Stimulated activated CD8-positive, alpha-beta memory T cell treated with anti-CD3 and anti-CD28 coated beads, Interleukin-15, amount 100 ng/mL, for 4 hours (primary cell): ENCODE measurements around the gene UBAP1L.
A peak's percentile ranks its signal among the peaks of the same experiment; 100 is the strongest.
"Not testable (repeated sequence)": the region's sequence is repeated elsewhere in the genome, so short reads cannot be mapped to it uniquely, and the experiment has no call there.

ENCODE experiments used
- DNase-seq, 2 donors: peaks; one replicate each; pipeline ENCODE4 v3.0.0-alpha.2; 2020; ENCODE audit warnings: low read depth in 2 of 2

The UBAP1L gene

DNA sequence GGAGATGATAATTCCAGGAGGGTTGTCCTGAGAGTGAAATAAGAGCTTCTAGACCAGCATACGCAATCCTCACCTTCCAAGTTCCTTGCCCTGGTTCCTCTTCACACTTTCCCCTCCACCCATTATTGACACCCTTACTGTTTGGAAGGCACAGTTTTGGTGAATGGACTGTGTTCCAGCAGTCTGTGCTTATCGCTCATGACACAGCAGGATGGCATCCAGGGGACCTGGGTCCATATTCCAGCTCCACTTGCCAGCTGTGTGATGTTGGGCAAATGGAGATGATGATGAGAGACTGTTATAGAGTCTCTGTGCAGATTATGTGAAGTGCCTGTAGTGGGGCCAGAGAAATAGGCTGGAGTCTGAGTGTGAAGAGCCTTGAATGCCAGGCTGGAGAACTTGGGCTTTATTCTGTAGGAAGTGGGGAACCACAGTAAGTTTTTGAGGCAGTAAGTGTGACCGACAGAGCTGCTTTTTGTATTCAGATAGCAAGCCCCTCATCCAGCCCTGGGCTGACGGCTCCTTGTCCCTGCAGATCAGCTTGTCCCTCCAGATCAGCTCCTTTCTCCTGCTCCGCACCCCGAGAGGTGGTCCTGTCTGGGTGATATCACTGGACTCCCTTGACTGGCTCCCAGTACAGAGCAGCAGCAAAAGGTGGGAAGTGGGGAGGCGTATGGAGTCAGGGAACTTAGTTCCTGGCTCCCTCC lies 30.3 kb downstream of the UBAP1L start:
- DNase-seq, result no peak

DNA sequence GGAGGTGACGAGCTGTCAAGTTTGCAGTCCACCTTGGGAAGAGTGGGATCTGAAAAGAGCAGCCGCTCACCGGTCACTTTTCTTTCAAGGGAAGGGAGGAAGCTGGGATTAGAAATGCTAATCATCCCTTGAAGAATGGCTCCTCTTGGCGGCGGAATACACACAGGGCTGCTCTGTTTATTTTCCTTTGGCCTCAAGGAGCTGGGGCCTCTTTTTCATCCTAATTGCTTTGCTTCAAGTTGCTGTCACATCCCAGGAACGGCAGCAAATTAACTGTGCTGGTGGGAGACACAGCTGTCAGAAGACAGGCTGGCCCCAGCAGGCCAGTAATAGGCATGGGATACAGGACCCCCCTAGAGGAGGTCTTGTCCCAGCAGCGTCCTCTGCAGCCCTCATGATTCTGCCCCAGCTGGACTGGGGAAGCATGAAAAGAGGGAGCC lies 31.7 kb downstream of the UBAP1L start:
- DNase-seq, result no peak

DNA sequence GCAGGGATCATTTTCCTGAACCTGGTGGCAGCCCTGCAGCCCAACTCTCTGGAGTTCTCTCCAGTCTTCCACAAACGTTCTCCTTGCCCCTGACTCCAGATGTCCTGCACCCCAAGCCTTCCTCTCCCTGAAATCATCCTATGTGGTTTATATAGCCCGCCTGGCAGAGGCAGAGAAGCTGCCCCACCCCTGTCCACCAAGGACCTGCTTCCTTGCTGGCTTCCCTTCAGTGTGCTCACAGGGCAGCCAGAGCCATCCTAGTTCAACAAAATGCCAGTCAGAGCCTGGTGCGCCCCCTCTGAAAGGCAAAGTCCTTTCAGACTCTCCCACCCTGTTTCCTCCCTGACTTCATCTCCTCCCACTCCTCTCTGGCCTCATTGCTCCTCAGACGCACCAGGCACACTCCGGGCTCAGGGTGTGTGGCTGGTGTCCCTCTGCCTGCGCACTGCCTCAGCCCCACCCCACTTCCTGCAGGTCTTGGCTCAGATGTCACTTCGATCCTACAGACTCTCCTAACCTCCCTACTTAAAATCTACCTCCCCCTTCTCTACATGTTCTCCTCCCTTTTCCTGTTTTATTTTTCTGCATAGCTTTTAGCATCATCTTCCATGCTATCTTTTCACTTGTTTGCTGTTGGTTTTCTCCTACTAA lies 32.6 kb downstream of the UBAP1L start:
- DNase-seq, result no peak

DNA sequence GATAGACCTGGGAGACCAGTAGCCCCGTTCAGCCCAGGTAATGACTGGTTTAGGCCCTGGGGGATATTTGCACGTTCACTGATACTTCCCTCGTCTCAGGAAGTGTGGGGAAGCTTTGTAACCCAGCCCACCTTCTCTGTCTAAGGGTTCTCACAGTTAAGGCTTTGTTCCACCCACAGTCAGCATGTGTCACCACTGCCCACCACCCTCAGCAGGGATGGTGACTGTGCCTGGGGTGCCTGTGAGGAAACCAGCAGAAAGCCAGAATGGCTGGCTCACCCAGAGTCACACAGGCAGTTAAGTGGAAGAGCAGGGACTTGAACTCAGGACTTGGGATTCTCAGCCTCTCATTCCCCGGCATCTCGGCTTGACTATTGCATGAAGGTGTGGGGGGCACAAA lies 33.2 kb downstream of the UBAP1L start:
- peak; percentile 8 to 13 for DNase-seq

GRCh38 chr15:65081270-65081669 lies 33.7 kb downstream of the UBAP1L start:
- no peak for DNase-seq

DNA sequence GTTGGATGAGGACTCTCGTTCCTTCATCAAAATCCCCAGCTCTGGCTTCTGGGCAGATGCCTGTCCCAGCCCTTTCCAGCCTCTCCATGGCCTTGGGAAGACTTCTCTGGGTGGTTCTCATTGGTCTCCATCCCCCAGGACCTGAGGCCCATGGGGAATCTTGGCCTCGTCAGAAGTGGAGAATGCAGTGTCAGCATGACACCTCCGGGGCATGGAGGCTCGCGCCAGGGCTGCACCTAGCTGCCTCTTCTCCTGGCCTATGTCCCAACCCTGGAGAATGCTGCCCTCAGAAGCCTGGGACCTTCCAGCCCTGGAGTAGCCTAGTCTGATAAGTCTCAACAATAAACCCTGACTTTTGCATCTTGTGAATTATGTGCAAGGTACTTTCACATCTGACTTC lies 35.4 kb downstream of the UBAP1L start:
- DNase-seq, result no peak

- peak in 1 of 2 donors; percentile 2 for DNase-seq
These were observed 37.0 kb downstream of the UBAP1L start for GRCh38 chr15:65077981-65078352.

DNA sequence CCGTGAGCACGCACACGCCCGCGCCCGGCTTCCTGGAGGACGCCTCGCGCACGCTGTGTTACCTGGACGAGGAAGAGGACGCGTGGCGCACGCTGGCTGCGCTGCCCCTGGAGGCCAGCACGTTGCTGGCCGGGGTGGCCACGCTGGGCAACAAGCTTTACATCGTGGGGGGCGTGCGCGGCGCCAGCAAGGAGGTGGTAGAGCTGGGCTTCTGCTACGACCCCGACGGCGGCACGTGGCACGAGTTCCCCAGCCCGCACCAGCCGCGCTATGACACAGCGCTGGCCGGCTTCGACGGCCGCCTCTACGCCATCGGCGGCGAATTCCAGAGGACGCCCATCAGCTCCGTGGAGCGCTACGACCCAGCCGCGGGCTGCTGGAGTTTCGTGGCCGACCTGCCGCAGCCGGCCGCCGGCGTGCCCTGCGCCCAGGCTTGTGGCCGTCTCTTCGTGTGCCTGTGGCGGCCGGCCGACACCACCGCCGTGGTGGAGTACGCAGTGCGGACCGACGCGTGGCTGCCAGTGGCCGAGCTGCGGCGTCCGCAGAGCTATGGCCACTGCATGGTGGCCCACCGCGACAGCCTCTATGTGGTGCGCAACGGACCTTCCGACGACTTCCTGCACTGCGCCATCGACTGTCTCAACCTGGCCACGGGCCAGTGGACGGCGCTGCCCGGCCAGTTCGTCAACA lies 37.6 kb downstream of the UBAP1L start:
- DNase-seq, result no peak

GRCh38 chr15:65076486-65077290 lies 38.3 kb downstream of the UBAP1L start, which contains the start of gene KBTBD13:
Gene KBTBD13 (plus strand): TSS chr15:65076746. CDS start chr15:65076816, 70 bp downstream.
- no peak for DNase-seq

DNA sequence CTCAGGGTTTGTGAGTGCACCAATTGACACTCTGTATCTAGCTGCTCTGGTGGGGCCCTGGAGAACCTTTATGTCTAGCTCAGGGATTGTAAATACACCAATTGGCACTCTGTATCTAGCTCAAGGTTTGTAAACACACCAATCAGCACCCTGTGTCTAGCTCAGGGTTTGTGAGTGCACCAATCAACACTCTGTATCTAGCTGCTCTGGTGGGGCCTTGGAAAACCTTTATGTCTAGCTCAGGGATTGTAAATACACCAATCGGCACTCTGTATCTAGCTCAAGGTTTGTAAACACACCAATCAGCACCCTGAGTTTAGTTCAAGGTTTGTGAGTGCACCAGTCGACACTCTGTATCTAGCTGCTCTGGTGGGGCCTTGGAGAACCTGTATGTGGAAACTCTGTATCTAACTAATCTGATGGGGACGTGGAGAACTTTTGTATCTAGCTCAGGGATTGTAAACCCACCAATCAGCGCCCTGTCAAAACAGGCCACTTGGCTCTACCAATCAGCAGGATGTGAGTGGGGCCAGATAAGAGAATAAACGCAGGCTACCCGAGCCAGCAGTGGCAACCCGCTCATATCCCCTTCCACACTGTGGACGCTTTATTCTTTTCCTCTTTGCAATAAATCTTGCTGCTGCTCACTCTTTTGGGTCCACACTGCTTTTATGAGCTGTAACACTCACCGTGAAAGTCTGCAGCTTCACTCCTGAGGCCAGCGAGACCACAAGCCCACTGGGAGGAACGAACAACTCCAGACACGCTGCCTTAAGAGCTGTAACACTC lies 39.2 kb downstream of the UBAP1L start:
- DNase-seq, result not testable (repeated sequence)

DNA sequence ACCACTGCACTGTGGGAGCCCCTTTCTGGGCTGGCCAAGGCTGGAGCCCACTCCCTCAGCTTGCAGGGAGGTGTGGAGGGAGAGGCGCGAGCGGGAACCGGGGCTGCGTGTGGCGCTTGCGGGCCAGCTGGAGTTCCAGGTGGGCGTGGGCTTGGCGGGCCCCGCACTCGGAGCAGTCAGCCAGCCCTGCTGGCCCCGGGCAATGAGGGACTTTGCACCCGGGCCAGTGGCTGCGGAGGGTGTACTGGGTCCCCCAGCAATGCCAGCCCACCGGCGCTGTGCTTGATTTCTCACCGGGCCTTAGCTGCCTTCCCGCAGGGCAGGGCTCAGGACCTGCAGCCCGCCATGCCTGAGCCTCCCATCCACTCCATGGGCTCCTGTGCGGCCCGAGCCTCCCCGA lies 40.1 kb downstream of the UBAP1L start:
- DNase-seq, result not testable (repeated sequence)

GRCh38 chr15:65072617-65073016 lies 42.4 kb downstream of the UBAP1L start:
- no peak for DNase-seq

DNA sequence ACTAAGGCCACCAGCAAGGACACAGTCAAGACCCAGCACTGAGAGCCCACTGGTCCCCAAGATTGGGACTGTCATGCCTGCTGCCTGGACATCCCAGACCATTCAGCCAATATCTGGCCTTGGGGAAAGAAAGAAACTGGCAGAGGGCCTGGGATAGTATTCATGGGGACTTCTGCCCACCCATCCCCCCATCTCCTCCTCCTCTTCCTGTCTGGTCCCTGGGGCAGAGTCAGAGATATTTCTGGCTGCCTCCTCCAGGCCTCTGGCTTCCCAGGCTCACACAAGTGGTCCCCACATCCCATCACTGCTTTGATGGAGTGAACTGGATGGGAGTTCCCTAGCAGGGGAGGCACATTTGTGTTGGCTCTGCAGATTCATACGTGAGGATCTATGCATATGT lies 43.0 kb downstream of the UBAP1L start:
- no peak for DNase-seq

DNA sequence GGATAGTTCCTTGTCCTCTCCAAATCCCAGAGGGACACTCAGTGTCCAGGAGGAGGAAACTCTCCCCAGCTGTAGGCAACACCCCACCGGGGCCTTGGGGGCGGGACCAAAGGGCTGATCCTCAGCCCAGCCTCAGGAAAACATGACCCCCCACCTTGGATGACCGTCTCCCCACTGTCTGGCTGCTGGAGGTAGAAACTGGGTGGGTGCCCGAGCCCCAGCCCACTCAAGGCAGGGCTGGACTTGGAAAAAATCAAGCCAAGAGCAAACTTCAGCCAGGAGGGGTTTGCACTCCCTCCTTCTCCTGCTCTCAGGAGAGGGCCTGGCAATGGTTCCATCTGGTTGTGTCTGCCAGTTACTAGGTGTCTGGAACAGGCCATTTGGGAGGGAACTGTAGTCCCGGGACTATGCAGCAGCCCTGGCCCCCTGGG lies 43.6 kb downstream of the UBAP1L start:
- DNase-seq, result no peak

GRCh38 chr15:65069779-65070546 lies 45.0 kb downstream of the UBAP1L start:
- no peak for DNase-seq

- no peak for DNase-seq
These were observed 45.8 kb downstream of the UBAP1L start for GRCh38 chr15:65069179-65069578.

- DNase-seq, result no peak
These were observed 46.6 kb downstream of the UBAP1L start for GRCh38 chr15:65068403-65068788.

GRCh38 chr15:65067645-65068402 lies 47.2 kb downstream of the UBAP1L start, which contains the start of gene RASL12:
Gene RASL12 (minus strand): TSS chr15:65067991. CDS start chr15:65067835, 156 bp downstream.
- no peak for DNase-seq

GRCh38 chr15:65067317-65067644 lies 47.7 kb downstream of the UBAP1L start:
- no peak for DNase-seq
